GM12878 (cell line): Measurements from ENCODE around the gene PPP5C. TPM values are rescaled to one million over a fixed set of nuclear protein-coding genes. Genes with fewer than 3 reads are reported as not detected.

ENCODE experiments used
- ATF7 ChIP-seq: fragments of 450-650 bp; IDR thresholded peaks from 2 replicates; pipeline ENCODE4 v1.6.1; 2016; ENCODE audit warnings: low read depth, mild to moderate bottlenecking
- CEBPB ChIP-seq, 2 experiments: fragments of 150-350 bp in 1 of 2; IDR thresholded peaks; 2 replicates each; pipeline ENCODE4 v1.6.1; 2012 to 2014; ENCODE audit warnings: low read depth in 2 of 2, low read length in 2 of 2, borderline replicate concordance in 1 of 2, inconsistent platforms in 1 of 2
- EED ChIP-seq: sonication (generic); IDR thresholded peaks from 2 replicates; pipeline ENCODE4 v1.6.1; 2016; ENCODE audit warnings: antibody characterized with exemption, low read depth
- FOS ChIP-seq: IDR thresholded peaks from 3 replicates; pipeline ENCODE4 v1.6.1; 2011; ENCODE audit warnings: borderline replicate concordance; ENCODE audit not compliant: insufficient read length; ENCODE audit errors: extremely low read depth
- HDAC2 ChIP-seq: fragments of 200-600 bp; sonication (generic); IDR thresholded peaks from 2 replicates; pipeline ENCODE4 v1.6.1; 2017
- NFYB ChIP-seq: IDR thresholded peaks from 2 replicates; pipeline ENCODE4 v1.6.1; 2011; ENCODE audit warnings: low read depth, mild to moderate bottlenecking, low read length, improper control_type of control experiment, moderate library complexity; ENCODE audit not compliant: insufficient read depth
- PAX5 ChIP-seq: IDR thresholded peaks from 2 replicates; pipeline ENCODE4 v1.6.1; 2011; ENCODE audit warnings: low read depth, low read length, borderline replicate concordance
- RAD21 ChIP-seq: IDR thresholded peaks from 2 replicates; pipeline ENCODE4 v1.6.1; 2011; ENCODE audit warnings: mild to moderate bottlenecking, low read depth, low read length, moderate library complexity; ENCODE audit not compliant: insufficient read depth
- SMC3 ChIP-seq: IDR thresholded peaks from 2 replicates; pipeline ENCODE4 v1.6.1; 2011; ENCODE audit warnings: low read length, improper control_type of control experiment, borderline replicate concordance
- SREBF1 ChIP-seq: IDR thresholded peaks from 2 replicates; pipeline ENCODE4 v1.6.1; 2012; ENCODE audit warnings: mild to moderate bottlenecking, low read length
- ZNF207 ChIP-seq: fragments of 450-650 bp; IDR thresholded peaks from 2 replicates; pipeline ENCODE4 v1.6.1; 2014; ENCODE audit warnings: antibody characterized with exemption, mild to moderate bottlenecking, borderline replicate concordance
- polyA plus RNA-seq, 11 experiments: library from polyadenylated mRNA; depleted of rRNA in 4 of 11; unstranded in 6 of 11; stranded (reverse) in 5 of 11; fragments of >200 nt; fragmentation: Nextera tagmentation in 4 of 11; fragmentation: Illumina TruSeq in 1 of 11; extraction: Ambion mirVana in 4 of 11; extraction: Trizol in 1 of 11; gene quantifications; 1 replicate in 1 of 11; 2 replicates in 10 of 11; pipeline versions ENCODE4 v1.2.1 to v1.2.3, GENCODE V29; 2011 to 2016; ENCODE audit warnings: inconsistent platforms in 2 of 11, missing spikeins in 2 of 11, low read depth in 1 of 11
- total RNA-seq, 4 experiments: library from RNA; depleted of rRNA in 3 of 4; stranded (reverse); fragments of >200 nt in 3 of 4; fragmentation: Illumina TruSeq in 1 of 4; extraction: Trizol in 1 of 4; gene quantifications; 2 replicates each; pipeline versions ENCODE4 v1.2.1 to v1.2.3, GENCODE V29; 2013 to 2021
- TF ChIP-seq, protein P1 (sequence below): IDR thresholded peaks from 2 replicates; pipeline ENCODE4 v1.6.1; 2011; ENCODE audit warnings: borderline replicate concordance, low read depth, mild to moderate bottlenecking, moderate library complexity, low read length; ENCODE audit not compliant: insufficient read depth, poor library complexity, severe bottlenecking
- TF ChIP-seq, protein P2 (sequence below): IDR thresholded peaks from 2 replicates; pipeline ENCODE4 v1.6.1; 2012; ENCODE audit warnings: low read length, inconsistent platforms
- TF ChIP-seq, protein P3 (sequence below): IDR thresholded peaks from 2 replicates; pipeline ENCODE4 v1.6.1; 2012; ENCODE audit warnings: low read depth, low read length, improper control_type of control experiment
- TF ChIP-seq, protein P4 (sequence below): IDR thresholded peaks from 2 replicates; pipeline ENCODE4 v1.6.1; 2012; ENCODE audit warnings: low read depth, low read length, improper control_type of control experiment

The PPP5C gene
- total and polyA plus RNA-seq, 10 of the 15 experiments (the other 5 are each of a cell fraction or from before 2014, with no cell fraction given): 1.1 to 154 (median 94.5) TPM

- TF ChIP-seq, protein P1, sequence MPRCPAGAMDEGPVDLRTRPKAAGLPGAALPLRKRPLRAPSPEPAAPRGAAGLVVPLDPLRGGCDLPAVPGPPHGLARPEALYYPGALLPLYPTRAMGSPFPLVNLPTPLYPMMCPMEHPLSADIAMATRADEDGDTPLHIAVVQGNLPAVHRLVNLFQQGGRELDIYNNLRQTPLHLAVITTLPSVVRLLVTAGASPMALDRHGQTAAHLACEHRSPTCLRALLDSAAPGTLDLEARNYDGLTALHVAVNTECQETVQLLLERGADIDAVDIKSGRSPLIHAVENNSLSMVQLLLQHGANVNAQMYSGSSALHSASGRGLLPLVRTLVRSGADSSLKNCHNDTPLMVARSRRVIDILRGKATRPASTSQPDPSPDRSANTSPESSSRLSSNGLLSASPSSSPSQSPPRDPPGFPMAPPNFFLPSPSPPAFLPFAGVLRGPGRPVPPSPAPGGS: no peak
- TF ChIP-seq CEBPB (IDR thresholded peaks at IDR 0.05; ENCODE audit: borderline replicate concordance in 1 of 2, low read depth in 2 of 2, low read length in 2 of 2): no peak
- no peak for TF ChIP-seq ATF7
- TF ChIP-seq RAD21: no peak
- TF ChIP-seq, protein P2, sequence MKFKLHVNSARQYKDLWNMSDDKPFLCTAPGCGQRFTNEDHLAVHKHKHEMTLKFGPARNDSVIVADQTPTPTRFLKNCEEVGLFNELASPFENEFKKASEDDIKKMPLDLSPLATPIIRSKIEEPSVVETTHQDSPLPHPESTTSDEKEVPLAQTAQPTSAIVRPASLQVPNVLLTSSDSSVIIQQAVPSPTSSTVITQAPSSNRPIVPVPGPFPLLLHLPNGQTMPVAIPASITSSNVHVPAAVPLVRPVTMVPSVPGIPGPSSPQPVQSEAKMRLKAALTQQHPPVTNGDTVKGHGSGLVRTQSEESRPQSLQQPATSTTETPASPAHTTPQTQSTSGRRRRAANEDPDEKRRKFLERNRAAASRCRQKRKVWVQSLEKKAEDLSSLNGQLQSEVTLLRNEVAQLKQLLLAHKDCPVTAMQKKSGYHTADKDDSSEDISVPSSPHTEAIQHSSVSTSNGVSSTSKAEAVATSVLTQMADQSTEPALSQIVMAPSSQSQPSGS: no peak
- TF ChIP-seq SREBF1: no peak
- TF ChIP-seq NFYB: no peak
- TF ChIP-seq SMC3: no peak
- TF ChIP-seq EED: no peak
- TF ChIP-seq PAX5: no peak
- TF ChIP-seq, protein P3, sequence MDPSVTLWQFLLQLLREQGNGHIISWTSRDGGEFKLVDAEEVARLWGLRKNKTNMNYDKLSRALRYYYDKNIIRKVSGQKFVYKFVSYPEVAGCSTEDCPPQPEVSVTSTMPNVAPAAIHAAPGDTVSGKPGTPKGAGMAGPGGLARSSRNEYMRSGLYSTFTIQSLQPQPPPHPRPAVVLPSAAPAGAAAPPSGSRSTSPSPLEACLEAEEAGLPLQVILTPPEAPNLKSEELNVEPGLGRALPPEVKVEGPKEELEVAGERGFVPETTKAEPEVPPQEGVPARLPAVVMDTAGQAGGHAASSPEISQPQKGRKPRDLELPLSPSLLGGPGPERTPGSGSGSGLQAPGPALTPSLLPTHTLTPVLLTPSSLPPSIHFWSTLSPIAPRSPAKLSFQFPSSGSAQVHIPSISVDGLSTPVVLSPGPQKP: no peak
- no peak for TF ChIP-seq HDAC2
- TF ChIP-seq, protein P4, sequence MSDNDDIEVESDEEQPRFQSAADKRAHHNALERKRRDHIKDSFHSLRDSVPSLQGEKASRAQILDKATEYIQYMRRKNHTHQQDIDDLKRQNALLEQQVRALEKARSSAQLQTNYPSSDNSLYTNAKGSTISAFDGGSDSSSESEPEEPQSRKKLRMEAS: no peak
- TF ChIP-seq ZNF207: no peak
- TF ChIP-seq FOS: no peak
Observed at GRCh38 chr19:46381346-46381745, 34.5 kb downstream of the PPP5C start (continued).
